GM18858 (cell line): ENCODE results near the gene SLC44A3.
A peak's percentile ranks its signal among the peaks of the same experiment; 100 is the strongest.

Experiments used
- ATAC-seq: cut with Tn5 transposase; IDR thresholded peaks from one replicate; pipeline ENCODE4 v1.9.1; 2021; ENCODE audit not compliant: unreplicated experiment

SLC44A3 gene

DNA sequence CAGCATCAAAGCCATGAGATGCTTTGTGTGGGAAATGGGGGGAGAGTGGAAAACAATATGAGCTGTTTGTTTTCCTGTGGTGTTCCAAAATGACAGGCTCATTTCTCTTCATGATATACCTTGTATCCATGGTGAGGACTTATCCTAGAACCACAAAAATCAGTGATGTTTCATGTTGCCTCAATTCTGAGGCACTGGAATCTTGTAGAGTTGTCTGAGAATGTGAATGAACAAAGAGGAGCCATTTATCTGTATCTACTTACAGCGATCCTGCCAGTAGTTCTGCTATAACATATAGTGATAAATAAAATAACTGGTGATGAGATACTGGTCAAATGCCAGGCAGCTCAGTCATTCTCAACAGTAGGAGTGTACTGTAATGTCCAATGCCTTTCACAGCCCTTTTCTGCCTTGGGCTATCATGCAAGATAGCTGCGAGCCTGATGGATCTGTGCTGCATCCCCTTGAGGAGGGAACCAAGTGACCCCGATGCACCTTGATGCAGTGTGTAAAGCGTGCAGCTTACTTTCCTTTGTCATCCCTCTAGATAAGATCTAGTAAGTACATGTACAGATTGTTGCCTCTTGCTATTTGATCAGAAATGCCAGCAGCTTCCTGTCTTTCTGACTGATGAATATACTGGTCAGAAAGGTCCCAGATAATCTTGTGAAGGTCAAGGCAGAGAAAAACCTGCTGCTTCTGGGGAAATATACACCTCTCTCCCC, 52.8 kb downstream of the SLC44A3 start:
- no peak for ATAC-seq

DNA sequence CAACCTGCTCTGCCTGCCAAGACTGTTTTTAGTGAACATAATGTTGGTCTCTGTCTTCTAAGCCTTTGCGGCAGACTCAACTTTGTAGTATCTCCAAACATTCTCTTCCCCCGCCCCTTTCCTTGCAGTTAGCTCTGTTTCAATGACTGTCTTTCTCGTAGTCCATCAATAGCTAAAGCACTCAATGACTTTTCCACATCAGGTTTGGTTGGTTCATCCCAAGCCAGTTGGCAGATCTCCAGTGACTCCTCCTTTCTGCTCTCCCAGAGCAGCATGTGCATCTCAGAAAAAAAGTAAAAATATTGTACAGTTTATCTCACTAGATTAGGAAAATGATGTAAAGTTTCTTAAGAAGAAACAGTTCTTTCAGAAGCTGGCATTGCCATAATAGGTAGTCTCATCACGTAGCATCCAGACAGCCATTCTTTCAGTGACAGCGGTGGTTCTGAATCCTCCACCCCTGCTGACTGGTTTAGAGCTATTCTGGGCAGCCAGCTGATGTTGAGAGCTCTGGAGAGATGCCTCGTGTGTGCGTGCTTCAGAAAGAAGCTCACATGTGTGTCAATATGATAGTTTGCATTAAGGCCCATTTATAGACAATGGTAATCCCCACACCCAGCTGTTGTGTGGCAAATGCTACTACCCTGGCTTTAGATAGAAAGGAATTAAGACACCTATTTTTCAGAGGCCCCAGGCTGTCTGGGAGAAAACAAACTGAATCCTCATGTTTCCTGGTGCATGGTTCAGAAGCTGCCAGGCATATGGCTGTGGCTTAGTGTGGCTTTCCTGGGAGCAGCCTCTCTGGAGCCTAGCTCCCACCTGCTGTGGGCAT, 53.6 kb downstream of the SLC44A3 start:
- peak; percentile 62 for ATAC-seq

DNA sequence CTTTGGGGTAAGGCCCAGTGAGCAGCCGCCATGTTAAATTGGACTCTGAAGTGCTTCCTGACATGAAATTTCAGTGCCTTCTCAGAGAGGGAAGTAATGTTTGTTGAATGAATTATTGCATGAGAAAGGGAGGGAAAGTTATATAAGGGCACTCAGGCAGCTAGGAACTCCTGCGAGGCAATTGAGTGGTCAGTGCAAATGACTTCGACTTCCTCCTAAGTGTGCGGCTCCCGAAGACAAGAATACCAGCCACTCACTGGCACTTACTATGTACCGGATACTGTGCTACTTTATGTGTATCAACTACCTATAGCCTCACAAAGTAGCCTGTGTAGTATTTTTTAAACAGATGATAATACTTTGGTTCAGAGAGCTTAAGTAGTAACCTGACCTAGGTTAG, 54.3 kb downstream of the SLC44A3 start:
- no peak for ATAC-seq

DNA sequence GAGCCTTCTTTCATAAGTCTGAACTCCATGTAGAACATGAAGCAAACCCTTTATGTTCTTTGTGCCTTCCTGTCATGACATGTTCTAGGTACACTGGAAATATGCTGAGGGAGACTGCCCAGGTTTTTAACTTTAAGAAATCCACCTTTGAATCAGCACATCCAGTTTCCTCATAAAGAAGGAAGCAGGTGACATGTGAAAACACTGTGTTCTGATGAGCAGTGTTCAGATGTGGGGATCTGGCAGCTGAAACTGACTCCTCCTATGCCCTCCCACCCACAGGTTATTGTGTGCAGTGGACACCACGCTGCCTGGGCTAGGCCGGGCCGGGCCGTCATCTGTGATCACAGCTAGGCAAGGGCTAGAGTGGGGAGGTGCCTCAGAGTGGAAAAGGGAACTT, 55.6 kb downstream of the SLC44A3 start:
- ATAC-seq: no peak

DNA sequence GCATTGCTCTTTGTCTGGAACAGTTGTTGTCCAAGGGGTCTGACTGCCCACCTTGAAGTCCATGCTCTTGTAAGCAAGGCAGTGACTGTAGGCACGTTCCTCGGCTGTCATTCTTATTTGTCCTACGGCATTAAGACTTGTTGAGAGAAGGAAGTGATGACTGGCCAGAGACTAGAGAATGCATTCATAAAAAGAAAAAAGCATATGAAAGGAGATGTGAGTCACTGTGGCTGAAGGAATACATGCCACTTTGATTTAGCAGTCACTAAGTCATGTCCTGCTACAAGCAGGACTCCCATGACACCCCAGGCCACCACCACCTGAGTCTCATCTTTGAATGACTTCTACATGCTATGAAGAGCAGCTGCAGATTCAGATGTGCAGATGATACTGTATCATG, 56.2 kb downstream of the SLC44A3 start:
- no peak for ATAC-seq

DNA sequence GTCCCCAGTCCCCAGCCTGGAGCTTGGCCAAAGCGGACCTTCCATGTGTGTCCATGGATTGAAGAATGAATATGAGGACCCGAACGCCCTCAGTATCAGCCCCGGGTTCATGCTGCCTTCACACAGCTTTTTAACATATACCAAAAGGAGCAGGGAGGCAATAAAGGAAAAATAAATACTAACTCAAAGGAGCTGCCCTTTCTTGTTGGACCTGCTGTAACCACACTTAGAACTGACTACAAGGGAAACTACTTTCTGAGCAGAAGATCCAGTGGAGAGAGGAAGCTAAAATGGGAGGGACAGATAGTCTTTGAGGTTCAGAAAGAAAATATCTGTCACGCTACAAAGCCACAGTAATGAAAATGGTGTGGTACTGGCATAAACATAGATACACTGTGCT, 58.2 kb downstream of the SLC44A3 start:
- ATAC-seq: no peak

DNA sequence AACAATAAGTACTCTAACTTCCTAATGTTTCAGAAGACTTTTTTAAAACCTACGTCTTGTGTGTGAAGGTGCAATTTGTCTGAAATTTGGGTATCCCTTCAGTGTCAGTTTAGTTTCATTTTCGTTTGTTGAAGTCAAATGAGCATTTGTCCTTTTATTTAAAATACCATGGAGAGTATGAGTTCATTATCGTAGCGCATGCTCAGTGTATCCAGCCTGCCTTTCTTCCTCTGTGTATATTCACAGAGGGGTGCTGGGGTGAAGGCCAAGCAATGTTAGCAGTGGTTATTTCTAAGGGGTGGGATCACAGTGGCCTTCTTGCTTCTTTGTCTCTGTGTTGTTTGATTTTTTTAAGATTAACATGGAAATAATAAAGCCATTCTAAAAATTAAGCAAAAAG, 63.5 kb downstream of the SLC44A3 start:
- ATAC-seq: no peak

DNA sequence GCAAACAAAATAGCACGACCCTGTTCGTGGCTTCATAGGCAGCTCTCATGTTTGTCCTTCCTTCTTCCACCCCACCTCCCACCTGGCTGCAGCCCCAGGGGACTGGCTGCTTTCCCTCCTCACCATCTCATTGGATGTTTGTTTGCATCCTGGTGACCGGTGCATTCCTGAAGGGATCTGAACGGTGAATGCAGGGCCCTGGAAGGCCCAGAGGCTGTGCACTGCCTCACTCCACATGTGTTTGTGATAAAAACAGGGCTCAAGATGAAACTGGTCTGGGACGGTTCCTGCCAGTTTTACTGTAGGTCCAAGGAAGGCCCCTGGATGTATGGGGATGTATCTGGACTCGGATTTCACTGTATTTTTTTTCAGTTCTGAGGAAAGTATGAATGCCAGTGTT, 63.9 kb downstream of the SLC44A3 start:
- no peak for ATAC-seq

DNA sequence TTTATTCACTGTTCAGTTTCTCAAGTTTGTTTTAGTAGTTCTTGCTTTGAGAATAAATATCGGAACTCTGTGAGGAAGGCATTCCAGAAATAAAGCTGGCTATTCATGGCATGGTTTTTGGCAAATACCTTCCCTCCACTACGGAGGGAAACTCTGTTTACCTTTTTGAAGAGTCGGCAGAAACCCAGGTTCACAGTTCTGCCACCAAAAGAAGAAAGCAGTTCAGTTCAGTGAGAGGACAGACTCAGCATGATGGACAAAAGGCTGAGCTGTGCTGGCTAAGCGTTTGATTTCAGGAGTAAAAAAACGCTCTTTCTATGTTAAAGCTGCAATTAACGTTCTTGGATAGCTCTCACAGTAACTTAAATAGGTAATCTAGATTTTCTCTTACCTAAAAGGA, 64.3 kb downstream of the SLC44A3 start:
- no peak for ATAC-seq

DNA sequence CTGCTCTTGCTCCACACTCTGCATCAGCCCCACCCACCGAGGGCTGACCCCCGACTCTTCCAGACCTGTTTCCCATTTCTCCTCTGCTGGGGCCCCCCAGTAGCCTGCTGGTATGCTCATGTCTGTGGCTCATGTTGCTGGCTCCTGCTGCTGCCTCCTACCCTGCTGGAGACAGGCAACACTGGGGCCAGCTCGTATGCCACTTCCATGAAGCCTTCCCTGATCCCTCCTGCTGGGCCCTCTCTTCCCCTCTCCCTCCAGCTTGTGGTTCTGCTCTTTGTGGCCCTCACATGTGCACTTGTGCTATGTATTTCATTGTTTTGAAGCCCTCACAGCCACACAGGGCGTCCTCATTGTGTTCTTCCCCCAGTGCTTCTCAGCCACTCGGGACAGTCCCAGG, 66.2 kb downstream of the SLC44A3 start:
- no peak for ATAC-seq

DNA sequence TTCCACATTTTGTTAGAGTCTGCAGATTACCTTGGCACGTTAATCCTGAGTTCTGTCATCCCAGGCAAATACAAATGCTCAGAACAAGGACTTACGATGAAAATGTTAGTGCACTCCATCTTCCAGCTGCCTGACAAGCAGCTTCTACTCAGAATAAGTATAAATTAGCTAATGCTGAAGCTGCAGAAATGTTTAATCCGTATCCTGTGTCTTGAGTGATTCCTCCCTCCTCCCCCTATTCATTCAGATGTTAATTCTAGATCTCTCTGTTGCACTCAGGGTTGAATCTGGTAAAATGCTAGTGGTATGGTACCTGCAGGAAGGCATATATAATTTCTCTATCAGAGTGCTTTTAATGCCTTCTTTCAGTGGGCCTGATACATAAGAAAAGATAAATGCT, 66.9 kb downstream of the SLC44A3 start:
- ATAC-seq: no peak

DNA sequence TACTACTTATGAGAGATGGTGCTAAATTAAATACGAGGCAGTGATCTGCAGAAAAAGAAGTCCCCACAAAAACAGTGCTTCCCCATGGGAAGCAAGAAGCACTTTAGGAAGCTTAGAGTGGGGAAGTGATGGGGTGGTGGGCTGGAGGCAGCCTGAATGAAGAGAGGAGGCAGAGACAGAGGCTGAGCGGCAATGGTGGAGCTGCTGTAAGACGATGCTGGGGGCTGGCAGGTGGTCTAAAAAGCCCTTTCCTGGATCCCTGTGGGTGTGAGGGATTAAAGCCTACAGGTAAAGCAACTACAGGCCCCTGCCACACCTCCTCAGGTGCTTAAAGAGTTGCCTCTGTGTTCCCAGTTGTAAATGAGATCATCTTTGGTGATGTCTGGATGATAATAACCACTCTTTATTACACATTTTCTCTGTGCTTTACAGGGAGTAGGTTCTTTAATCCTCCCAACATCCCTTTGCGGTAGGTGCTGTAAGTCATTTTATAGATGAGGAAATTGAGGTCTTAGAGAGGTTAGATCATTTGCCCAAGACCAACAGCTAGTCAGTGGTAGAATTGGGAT, 67.5 kb downstream of the SLC44A3 start:
- ATAC-seq: no peak

DNA sequence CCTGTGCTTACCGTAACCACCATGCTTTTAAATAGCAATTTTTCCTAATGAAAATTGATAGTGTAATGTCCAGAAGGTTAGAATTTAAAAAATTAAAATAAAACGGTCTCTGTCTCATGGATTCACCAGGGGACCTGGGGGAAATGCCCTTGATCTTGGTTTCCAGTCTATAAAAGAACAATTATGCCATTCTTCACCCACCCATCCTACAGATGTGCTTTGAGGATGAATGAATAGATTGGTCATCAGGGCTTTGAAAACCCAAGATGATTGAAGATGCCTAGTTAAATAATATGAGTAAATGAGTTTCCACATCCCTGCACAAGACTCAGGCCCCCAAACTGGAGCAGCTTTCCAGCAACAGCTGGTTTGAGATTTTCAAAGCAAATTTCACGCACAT, 68.0 kb downstream of the SLC44A3 start:
- ATAC-seq: no peak

DNA sequence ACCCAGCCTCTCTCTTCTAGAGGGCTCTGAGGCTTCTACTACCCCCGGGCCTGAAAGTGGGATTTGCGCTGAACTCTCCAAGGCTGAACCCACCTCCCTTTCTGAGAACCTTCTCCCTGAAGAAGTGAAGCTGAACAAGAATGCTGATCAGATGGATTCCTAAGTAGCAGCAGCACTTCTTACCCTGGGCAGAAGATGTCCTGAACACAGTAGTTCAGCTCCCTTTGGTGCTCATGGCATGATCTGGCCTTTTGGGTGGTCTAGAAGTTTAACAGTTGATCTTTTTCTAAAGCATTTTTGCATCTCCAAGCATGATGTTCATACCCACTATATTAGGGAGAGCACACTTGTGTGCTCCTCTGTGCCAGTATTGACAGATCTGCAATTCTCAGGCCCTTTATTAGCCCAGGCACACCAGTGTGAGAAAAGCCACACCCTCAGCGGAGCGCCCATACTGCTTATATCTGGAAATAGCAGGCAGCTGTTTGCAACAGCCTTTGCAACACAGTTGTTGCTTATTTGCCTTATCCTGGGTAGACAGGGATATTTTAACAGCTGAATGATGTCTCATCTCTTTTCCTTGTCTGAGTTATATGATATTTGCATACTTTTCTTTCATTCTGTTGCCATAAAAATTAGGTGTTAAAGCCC, 72.6 kb downstream of the SLC44A3 start:
- no peak for ATAC-seq

DNA sequence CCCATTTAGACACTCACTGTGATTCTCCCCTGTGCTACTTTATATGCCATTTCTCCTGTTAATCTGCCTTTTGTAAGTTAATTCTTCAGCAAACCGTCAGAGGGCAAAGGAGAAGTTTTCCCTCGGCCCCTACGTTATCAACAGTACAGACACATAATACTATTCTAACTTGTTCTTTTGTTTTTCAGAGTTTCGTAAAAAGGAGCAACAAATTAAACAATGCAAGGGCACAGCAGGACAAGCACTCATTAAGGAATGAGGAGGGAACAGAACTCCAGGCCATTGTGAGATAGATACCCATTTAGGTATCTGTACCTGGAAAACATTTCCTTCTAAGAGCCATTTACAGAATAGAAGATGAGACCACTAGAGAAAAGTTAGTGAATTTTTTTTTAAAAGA, 74.5 kb downstream of the SLC44A3 start:
- no peak for ATAC-seq

DNA sequence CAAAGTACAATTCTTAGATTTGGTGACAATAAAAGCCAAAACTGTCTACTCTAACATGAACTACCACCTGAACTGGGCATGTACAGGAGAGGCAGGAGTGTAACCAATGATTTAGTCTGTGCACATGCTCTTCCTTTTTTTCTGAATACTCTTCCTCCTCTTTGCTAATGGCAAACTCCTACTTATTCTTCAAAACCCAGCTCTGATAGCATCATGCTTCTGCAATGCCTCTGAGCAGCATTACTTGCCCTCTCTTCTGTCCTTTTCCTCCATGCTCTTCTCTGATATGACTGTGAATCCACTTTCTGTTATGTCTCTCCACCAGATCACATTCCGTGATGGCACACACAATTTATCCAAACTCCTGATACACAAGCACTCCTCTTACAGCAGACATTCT, 75.4 kb downstream of the SLC44A3 start:
- no peak for ATAC-seq

DNA sequence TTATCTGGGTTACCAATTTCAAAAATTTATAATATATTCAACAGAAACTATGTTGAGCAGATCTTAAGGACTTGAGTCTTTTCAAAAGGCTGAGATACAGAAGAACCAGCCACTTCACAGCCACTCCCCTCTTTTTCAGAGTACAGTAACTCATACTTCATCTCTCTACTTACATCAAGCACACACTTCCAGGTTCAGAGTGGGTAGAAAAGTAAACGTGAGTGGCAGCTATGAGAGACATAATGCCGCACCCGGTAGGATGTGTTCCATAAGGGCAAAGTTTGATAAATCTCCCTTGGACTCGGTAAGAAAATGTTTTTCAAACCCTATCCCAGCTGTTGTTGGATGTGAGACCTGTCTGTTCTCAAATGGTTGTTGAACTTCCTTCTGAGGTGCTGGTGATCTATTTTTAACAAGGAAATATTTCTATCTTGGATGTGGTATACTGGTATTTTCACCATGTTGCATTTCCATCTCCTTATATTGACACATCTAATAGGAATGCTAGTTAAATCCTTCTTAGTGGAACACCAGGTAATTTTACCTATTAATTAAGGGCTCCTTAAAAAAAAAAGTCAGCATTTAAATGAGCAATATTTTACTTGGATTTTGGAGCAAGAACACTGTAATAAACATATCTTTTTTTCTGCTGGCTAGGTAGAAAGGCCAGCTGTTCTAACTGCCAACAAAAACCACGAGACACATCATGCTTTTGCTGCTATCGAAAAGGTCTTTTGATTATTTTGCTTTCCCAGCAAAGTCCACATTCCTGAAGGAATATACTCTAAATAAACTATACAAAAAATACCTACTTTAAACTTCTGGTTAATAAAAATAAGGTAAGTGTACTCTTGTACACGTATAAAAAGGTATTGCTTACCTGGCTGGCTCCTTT, 78.6 kb downstream of the SLC44A3 start:
- ATAC-seq: no peak

DNA sequence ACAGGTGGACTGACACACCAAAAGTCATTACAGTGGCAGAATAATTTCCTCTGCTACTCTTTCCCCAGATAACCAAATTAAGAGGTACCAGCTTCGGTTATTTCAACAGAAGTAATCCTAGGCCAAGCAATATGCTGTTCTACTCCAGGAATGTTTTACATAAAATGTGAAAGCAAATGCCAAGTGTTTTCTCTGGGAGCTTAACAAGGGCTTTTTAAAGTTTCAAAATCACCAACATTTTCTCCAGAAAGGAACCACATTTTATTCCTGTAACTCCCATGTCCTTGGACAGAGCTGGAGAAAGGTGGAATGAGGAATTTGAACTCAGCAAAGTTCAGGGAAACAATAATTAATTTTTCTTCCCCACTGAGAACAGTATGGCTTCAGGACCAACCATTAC, 79.6 kb downstream of the SLC44A3 start:
- no peak for ATAC-seq

DNA sequence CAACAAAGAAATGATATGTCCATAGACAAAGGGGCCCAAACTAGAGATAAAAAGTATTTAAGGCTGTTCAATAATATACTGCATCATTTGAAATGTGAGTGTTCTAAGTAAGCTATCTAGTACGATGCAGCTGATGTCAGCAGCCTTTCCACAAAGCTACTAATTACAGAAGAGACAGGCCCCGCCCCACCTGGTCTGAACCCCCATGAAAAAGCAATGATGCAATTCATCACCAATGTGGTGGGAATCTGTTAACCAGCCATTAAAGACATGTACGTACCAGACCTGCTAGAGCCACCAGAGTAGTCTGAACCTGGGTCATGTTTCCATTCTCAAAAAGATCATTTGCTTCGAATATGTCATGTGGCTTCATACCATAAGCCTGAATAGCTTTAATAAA, 81.7 kb downstream of the SLC44A3 start:
- no peak for ATAC-seq

DNA sequence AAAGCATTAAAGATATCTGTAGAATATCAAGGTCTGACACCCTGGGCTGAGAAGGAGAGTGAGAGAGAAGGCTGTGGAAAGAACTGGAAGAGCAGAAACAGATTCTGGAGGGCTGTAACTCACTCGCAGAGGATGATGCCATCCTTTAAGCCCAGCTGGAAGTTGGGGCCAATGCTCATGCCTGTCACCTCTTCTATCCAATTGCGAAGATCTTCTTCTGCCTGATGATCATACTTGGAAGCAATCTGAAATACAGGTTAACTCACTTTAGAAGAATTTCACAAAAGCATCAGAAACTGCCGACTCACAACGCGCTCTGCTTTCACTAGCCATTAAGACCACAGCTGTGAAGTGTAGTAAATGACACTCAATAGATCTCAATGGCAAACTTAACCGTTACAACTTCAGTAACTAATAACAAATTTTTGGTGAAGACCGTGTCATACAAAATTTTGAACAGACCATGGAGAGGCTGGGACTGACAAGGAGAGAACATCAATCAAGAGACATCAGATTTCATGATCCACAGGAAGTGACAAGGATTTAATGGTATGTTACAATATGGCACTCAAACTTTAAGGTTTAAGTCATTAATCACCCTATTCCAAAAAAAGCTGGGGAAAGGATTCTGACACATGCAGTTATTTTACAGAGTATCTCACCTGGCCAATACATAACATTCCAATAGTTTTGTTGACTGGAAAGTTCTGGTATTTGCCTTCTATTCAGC, 83.3 kb downstream of the SLC44A3 start:
- no peak for ATAC-seq
